NCI-H2227 (cell line): ENCODE results near the gene RUFY3.
A peak's percentile ranks its signal among the peaks of the same experiment; 100 is the strongest.
"Not testable (repeated sequence)": the region's sequence is repeated elsewhere in the genome, so short reads cannot be mapped to it uniquely, and the experiment has no call there.

Source experiments
- DNase-seq: peaks from one replicate; lab custom pipeline; 2025; ENCODE audit not compliant: unreplicated experiment; lab: John Stamatoyannopoulos, UW

RUFY3 gene

DNA sequence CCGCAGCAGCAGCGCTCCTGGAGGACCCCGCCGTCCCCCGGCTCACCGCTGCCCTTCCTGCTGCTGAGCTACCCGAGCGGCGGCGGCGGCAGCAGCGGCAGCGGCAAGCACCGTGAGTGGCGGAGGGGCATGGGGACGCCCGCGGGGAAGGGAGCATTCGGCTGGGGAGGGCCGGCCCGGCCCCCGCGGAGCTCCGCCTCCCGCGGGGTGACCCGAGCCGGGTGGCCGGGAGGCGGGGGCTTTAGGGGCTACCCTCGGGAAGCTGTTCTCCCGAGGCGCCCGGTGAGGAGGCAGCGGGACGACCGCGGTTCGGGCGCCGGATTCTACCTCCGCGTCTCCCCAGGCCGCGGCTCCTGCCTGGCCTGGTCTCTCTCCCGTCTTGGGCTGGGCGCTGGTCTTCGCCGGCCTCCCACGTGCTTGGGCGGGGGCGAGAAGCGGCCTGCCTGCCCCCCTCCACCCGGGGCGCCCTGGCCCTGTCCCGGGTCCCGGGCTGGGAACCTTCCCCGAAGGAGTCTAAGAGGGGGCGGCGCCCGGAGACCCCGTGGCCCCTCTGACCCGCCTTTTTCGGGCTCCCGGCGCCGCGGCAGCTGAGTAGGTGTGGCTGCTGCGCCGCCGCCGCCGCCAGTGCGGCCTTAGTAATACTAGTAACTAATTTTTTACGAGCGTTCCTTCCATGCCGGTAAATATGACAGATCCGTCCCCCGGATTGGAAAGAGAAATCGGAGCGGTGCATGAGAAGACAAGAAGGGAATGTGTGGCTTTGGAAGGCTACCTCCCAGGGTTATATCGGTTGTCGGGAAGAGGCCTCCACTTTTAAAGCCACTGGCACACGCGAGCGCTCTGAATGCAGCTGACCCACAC is 16.4 kb upstream of the RUFY3 start:
- DNase-seq = peak; percentile 70

DNA sequence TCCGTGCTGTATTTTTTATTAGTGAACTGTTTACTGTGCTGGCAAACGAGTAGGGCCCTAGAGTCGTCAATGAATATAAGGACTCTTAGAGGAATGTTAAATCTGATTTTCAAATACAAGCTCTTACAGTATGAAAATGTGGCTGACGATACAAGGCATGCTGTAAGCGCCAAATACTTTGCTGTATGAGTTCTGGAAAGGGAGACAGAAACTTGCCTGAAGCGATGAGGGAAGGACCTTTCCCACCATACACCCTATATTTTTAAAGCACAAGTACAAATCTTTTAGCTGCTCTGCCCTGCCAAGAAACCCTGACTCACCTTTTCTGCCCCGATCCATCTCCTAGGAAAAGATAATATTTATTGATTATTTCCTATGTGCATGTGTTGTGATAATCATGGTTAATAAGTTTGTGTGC is 15.7 kb upstream of the RUFY3 start:
- DNase-seq = no peak

DNA sequence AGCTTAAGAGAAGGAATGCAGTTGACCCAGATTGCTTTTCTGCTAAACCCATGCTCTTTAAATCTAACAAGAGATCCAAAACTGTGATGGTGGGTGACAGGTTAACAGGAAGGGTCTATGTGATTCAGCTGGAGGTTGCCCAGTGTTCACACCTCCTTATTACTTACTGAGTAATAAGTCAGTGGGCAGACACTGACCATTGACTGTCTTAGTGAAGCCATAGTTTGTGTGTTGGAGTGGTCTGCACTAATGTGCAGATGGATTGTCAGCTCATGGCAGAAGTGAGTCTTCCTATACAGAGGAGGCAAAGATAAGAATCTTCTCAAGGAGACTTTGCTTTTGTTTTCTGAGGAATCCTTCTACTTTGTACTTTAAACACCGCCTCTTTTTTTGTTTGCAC is 15.2 kb upstream of the RUFY3 start:
- DNase-seq = no peak

DNA sequence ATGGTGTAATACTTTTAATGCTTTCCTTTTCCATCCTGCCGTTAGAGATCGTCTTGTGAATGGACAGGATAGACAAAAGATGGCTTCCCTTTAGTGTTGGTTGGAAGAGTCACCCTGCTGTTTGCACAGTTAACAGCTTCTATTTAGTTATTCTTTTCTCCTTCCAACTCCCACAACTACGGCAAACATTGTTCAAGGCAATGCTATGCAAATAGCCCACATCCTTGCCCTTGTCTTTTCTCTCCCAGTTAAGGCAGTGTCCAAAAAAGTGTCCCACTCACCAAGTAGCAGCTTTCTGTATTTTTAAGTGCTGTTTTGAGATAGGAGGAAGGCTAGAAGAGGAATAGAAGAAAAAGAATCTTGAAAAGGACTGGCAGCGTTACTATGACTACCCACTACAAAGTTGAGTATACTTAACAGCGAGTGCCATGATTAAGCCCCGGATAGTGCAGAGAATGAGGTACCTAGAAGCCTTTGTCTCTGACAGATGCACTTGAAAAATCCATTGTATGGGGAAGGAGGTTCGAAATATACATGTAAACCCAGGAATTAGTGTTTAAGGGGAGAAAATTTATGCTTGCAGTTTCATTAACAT is 12.1 kb upstream of the RUFY3 start:
- peak; percentile 8 for DNase-seq

DNA sequence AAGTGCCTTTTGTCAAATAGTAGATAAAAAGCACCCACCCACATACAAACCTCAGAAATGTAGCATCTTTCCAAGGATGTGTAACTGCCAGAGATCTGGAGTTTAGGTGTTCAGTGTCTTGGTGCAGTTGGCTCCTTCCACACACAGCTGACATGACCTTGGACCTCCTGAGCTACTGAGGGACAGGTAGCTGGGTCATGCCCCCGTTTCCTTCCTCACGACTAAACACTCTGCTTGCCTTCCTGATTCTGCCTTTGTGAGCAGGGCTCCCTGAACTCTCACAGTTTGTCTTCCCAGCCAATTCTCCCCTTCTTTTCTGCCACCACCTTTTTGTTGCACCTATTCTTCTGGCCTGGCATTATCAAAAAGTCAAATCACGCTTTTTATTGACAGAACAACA is 10.2 kb upstream of the RUFY3 start:
- no peak for DNase-seq

DNA sequence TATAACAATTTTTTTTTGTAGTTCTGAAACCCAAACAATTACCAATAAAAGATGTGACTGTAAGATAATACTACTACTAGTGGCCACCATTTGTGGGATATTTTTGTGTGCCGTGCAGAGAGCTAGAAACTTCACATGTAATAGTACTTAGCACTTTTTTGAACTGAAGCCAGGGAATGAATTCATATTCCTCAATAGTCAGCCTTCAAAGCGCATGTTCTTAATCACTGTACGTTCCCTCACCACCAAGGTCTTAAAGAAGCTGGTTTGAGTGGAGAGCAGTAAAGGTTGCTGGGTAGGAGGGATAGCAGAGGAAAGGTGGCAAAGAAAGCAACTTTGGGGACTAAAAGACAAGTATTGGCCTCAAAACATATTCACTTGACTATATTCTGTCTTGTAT is 9.6 kb upstream of the RUFY3 start:
- no peak for DNase-seq

DNA sequence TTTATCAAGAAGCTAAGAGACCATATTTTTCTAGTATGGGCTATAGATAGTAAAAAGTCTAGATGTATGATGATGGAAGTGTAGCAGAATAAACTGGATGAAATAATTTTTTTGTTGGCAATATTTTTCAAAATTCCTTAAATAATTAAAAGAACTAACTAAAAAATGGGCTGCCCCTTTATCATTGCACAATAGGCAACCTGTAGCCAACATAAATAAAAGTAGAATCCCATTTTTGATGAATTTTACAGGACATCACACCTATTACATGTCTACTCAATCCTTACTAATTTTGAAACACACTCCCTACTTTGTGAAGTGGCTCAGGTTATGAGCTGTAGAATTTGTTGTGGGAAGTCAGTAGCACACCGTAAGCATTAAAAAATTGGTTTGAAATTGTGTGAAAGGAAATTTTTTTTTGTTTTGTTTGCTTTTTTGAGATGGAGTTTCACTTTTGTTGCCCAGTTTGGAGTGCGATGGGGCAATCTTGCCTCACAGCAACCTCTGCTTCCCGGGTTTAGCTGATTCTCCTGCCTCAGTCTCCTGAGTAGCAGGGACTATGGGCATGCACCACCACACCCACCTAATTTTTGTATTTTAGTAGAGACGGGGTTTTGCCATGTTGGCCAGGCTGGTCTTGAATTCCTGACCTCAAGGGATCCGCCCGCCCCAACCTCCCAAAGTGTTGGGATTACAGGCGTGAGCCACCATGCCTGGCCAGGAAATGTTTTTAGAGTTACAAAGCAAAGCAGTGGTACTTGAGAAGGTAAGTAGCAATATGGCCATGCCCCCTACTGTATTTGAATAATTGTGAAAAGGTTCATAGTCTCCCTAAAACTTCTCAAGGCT is 8.9 kb upstream of the RUFY3 start:
- no peak for DNase-seq

DNA sequence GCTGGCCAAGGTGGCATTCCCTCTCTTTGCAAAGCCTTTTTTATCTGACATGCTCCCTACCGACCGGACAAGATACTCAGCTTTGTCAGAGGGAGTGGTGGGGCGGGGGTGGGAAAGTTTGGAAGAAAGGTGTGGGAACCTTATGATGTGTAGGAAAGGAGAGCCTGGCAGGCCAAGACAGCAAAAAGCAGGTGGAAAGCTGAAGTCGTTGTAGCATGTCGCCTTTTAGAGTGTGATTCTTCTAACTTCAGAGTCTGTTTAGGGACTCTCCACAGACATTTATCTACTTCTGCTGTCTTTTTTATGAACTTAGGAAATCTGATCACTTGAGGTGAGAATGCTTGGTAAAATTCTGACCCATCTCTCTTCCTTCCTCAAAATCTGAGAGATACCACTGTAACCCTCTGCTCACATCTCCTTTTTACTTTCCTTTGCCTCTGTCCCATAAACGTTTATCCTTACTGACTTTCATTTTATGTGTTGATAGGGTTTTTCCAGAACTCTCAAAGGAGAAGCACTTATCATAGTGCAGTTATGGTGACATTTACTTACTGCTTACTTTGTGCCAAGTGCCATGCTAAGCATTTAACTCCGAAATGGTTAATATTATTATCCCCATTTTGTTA is 8.2 kb upstream of the RUFY3 start:
- DNase-seq = no peak

DNA sequence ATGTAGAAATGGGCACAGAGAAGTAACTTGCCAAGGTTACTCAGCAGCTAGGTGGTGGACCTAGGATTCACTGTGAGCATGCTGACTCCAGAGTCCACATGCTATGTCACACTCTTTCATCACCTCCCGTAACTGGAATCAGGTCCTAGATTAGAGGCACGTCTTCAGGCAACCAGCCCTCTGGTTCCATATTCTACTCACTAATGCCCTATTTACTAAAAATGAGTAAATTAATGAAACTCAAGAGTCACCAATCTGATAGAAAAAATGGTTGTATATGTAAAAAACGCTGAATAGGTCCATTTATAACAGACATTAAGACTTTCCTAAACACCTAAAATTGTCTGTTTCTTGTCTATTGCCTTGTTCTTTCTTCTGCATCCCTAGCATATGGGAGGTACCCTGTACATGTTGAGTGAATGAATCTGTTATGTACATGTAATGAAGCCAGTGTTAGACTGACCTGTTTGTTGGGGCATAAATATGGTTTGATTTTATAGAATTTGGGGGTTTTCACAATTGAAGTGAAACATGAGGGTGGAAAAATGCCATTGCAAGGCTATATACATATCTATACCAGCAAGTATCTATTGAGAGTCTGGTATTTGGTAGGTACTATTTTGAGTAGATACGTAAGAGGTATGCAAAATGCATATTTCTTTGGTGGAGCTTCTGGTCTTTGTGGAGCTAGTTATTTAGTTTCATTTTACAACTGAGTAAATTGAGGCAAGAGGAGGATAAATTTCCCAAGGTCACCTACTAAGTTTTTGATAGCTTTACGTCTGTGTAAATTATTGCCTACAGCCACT is 7.5 kb upstream of the RUFY3 start:
- DNase-seq = no peak

DNA sequence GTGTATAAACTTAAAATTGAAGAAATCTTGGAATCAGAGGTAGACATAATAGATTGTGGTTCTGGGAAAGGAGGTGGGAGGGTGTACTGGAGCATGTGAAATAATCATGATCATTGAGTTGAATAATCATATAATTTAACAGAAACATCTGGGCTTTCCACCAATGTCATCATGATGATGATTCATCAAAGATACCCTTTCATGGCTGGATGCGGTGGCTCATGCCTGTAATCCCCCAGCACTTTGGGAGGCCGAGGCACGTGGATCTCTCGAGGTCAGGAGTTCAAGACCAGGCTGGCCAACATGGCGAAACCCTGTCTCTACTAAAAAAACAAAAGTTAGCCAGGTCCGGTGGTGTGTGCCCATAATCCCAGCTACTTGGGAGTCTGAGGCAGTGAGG is 6.7 kb upstream of the RUFY3 start:
- DNase-seq = no peak

DNA sequence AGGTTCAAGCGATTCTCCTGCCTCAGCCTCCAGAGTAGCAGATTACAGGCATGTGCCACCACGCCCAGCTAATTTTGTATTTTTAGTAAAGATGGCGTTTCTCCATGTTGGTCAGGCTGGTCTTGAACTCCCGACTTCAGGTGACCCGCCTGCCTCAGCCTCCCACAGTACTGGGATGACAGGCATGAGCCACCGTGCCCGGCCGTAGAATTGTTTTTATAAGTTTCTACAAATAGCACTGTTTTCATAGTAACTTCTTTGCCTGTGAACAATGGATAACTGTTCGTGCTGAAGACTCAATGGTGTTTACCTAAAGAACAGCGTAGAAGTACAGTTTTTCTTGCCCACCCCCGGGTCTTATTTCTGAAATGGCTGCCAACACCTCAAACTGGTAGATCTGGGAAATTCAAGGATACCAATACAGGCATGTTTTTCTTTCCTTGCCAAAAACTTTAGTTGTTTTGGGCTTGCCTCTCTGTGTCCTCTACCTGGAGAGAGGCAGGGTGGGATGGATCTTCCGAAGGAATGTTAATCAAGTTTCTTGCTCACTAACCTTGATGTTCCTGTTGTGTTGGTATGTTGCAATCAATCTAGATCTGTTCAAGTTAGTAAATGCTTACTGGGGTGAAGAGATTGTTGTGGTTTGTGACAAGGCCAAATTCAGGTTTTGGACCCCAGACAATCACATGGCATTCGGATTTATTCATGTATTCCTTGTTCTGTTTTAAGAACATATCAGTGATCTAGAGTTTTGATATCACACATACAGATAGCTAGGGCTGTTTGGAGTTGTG is 2.8 kb upstream of the RUFY3 start:
- no peak for DNase-seq

DNA sequence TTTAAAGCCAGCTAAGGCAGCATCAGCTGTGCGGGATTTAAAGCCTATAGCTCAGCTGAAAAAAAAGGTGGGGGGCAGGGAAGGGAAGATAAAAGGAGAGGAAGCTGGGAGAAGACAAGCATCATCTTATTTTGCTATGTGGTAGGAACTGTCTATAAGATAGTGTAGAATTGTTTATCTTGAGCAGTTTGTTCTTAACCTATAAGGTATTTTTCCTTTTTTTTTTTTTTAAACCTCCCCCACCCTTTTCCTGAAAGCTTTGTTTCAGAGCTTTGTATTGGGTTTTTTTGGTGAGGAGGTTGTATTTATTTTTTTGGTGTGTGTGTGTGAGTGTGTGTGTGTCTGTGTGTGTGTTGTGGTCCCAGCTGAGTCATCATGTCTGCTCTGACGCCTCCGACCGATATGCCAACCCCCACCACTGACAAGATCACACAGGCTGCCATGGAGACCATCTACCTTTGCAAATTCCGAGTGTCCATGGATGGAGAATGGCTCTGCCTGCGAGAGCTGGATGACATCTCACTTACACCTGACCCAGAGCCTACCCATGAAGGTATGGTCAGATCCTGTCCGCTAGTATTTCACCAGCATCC is 531 bp downstream of the RUFY3 start:
- peak; percentile 58 for DNase-seq

DNA sequence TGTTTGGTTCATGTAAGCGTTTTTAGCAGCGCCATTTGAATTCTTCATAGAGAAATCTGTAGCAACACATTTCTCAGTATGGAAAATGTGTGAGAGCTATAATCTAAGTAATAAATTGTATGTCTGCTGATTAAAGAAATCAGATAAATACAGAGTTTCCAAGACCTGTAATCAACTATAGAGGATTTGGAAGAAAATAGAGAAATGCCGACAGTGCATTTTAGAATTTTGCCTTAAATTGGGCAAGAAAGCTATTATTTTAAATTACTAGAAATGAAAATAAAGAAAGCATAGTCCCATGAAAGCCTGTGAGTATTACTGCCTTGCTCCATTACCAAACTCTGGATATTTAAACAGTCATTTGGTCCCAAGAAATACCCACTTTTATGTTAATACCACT is 2.7 kb downstream of the RUFY3 start:
- no peak for DNase-seq

DNA sequence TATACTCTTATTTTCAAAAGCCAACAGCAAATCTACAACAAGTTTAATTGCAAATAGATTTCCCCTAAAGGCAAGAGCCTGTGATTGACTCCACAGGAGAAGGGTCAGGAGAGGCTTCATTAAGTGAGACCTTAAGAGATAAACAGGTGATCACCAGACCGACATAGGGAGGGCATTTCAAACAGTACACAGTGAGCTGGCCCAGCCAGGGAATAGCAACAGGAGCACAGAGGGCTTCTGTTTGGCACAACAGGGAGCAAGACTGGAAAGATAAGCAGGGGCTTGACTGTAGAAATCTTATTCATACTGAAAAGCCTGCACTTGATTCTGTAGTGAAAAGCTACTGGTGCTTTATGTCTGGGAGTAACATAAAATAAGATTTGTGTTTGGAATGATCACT is 3.9 kb downstream of the RUFY3 start:
- no peak for DNase-seq

DNA sequence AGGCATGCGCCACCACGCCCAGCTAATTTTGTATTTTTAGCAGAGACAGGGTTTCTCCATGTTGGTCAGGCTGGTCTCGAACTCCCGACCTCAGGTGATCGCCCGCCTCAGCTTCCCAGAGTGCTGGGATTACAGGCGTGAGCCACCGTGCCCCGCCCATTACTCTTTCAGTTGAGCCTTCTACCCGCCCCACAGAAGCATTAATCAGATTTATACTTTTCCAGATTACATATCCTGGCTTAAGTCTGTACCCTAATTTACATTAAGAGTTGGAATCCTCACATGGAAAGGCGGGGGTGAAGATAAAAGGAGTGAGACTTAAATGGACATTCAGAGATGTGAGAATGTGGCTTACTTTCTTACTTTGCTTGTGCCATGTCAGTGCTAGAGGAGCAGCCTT is 4.8 kb downstream of the RUFY3 start:
- not testable (repeated sequence) for DNase-seq

DNA sequence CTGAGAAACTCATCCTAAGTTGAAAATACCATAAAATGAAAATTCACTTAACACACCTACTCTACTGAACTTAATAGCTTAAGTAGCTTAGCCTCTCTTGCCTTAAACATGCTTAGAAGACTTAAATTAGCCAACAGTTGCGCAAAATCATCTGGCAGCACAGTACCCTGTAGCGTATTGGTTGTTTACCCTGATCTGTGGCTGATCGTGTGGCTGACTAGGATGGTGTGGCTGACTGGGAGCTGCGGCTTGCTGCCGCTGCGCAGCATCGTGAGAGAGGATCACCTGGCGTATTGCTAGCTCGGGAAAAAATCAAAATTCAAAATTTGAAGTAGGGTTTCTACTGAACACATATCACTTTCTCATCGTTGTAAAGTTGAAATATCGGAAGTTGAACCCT is 6.3 kb downstream of the RUFY3 start:
- no peak for DNase-seq

DNA sequence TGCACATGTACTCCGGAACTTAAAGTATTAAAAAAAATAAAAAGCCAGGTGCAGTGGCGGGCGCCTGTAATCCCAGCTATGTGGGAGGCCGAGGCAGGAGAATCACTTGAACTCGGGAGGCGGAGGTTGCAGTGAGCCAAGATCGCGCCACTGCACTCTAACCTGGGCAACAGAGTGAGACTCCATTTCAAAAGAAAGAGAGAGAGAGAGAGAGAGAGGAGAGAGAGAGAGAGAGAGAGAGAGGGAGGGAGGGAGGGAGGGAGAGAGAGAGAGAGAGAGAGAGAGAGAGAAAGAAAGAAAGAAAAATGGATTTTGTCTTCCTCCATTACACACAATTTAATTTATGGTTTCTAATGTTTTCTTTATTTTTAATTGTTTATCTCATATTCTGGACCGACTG is 11.1 kb downstream of the RUFY3 start:
- DNase-seq = not testable (repeated sequence)

DNA sequence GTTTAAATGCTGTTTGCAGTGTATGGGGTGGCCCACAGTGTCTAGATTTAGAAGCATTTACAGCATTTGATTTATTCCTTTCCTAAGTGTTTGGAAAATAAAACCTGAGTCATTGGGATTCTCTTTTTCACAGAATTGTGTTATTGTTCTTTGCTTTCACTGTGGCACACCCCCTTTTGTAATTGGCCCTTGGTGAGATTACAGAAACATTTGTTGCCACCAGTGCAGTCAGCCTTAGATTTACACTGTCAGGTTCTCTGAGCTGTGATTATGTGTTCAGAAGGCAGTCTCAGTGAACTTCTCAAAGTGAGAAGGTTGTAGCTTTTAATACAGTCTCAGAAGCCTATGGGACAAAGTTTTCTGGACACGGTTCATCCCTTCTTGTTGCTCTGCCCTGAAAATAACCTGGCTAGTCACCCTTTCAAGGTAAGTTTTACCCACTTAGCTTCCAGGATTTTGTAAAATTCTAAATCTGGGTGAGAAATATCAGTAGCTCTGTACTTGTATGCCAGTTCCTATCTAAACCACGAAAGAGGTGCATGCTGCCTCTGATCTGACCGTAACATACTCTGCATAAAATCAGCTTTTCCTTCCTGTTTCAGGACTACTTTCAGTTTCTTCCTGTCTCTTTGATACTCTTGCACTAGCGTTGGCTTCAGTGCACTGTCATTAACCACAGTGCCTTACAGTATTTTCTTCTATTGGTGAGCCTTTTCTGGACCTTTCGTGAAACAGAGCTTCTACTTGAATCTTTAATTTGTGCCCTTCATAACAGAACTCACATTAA is 12.6 kb downstream of the RUFY3 start:
- DNase-seq = peak; percentile 6

DNA sequence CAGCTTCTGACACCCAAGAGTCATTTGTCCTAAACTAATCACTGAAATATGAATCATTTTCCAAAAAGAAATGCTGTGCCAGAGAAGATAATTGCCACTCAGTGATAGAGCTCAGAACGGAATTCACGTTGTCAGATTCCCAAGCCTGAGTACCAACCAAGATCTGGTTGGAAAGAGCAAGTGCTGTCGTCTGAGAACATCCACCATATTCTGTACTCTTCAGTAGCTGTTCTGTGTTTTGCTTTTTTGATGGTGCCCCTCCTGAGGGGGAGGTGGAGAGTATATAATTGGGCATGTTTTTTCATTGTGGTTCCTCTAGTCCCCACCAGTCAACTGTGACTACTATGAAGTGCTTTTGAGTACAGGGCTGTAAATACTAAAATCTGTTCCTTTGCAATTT is 13.2 kb downstream of the RUFY3 start:
- no peak for DNase-seq
